Measurements from ENCODE around the gene GGPS1. TPM values are rescaled to one million over a fixed set of nuclear protein-coding genes. Genes with fewer than 3 reads are reported as not detected.

GGPS1 gene
- total and polyA plus RNA-seq, 11 donors, result 16.4 to 40.2 (median 29.7) TPM

- Histone ChIP-seq H3K4me3 (no peak overlapping the region), H3K27ac (peak overlapping the region in 1 of 12 donors; percentile 40), H3K36me3 (no peaks in the 10 kb centered on the region), H3K4me1 (peaks cover 0 to 42% (median 14%) of the 10 kb centered on the region in 12 donors), H3K27me3 (no peaks in the 10 kb centered on the region), H3K9me3 (peaks cover 0 to 15% (median 0%) of the 10 kb centered on the region in 12 donors)
- DNase-seq (no peak), ATAC-seq (no peak)
- no peak for TF ChIP-seq POLR2A (IDR thresholded peaks at IDR 0.05)
- TF ChIP-seq, protein P1, sequence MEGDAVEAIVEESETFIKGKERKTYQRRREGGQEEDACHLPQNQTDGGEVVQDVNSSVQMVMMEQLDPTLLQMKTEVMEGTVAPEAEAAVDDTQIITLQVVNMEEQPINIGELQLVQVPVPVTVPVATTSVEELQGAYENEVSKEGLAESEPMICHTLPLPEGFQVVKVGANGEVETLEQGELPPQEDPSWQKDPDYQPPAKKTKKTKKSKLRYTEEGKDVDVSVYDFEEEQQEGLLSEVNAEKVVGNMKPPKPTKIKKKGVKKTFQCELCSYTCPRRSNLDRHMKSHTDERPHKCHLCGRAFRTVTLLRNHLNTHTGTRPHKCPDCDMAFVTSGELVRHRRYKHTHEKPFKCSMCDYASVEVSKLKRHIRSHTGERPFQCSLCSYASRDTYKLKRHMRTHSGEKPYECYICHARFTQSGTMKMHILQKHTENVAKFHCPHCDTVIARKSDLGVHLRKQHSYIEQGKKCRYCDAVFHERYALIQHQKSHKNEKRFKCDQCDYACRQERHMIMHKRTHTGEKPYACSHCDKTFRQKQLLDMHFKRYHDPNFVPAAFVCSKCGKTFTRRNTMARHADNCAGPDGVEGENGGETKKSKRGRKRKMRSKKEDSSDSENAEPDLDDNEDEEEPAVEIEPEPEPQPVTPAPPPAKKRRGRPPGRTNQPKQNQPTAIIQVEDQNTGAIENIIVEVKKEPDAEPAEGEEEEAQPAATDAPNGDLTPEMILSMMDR (IDR thresholded peaks at IDR 0.05), result no peak
- intact Hi-C loops (cut with DNase I), result no loop called here
- WGBS, 4 donors, result 93 to 96% (median 94%) methylated on average over 1 of the region's 1 CpG
Measured at GRCh38 chr1:235296729-235297128, 31.6 kb upstream of the GGPS1 start.

- WGBS, 4 donors, result 70 to 78% (median 75%) methylated on average over 3 of the region's 3 CpGs
- peak overlapping the region in 1 of 12 donors; percentile 40 for H3K27ac ChIP-seq
- no peak overlapping the region for H3K4me3 ChIP-seq
- intact Hi-C loops (cut with DNase I), result no loop called here
- DNase-seq, result no peak
- no peak for ATAC-seq
- H3K9me3 ChIP-seq, result peaks cover 0 to 15% (median 0%) of the 10 kb centered on the region in 12 donors
- H3K4me1 ChIP-seq, result peaks cover 0 to 36% (median 12%) of the 10 kb centered on the region in 12 donors
- H3K27me3 ChIP-seq, result no peaks in the 10 kb centered on the region
- H3K36me3 ChIP-seq, result no peaks in the 10 kb centered on the region
- TF ChIP-seq POLR2A (IDR thresholded peaks at IDR 0.05), result no peak
- TF ChIP-seq, protein P1 (IDR thresholded peaks at IDR 0.05), result no peak
Measured at GRCh38 chr1:235297579-235297978, 30.8 kb upstream of the GGPS1 start.

- 58 to 62% (median 59%) methylated on average over 2 of the region's 2 CpGs for WGBS, 4 donors
- Histone ChIP-seq H3K4me1 (peaks cover 0 to 30% (median 13%) of the 10 kb centered on the region in 12 donors), H3K4me3 (no peak overlapping the region), H3K27me3 (no peaks in the 10 kb centered on the region), H3K9me3 (peaks cover 0 to 15% (median 0%) of the 10 kb centered on the region in 12 donors), H3K27ac (no peak overlapping the region), H3K36me3 (no peaks in the 10 kb centered on the region)
- ATAC-seq (no peak), DNase-seq (no peak)
- TF ChIP-seq, protein P1 (IDR thresholded peaks at IDR 0.05), result no peak
- no peak for TF ChIP-seq POLR2A (IDR thresholded peaks at IDR 0.05)
- intact Hi-C loops (cut with DNase I), result no loop called here
Measured at GRCh38 chr1:235298758-235299157, 29.6 kb upstream of the GGPS1 start.

- intact Hi-C loops (cut with DNase I), result no loop called here
- H3K27ac ChIP-seq, result no peak overlapping the region
- H3K4me3 ChIP-seq, result no peak overlapping the region
- peaks cover 0 to 33% (median 11%) of the 10 kb centered on the region in 12 donors for H3K4me1 ChIP-seq
- H3K9me3 ChIP-seq, result peaks cover 0 to 15% (median 0%) of the 10 kb centered on the region in 12 donors
- no peak for TF ChIP-seq POLR2A (IDR thresholded peaks at IDR 0.05)
- TF ChIP-seq, protein P1 (IDR thresholded peaks at IDR 0.05), result no peak
- no peaks in the 10 kb centered on the region for H3K27me3 ChIP-seq
- H3K36me3 ChIP-seq, result no peaks in the 10 kb centered on the region
- WGBS, 4 donors, result 81 to 85% (median 84%) methylated on average over 10 of the region's 10 CpGs
- DNase-seq (no peak), ATAC-seq (no peak)
Measured at GRCh38 chr1:235299169-235299858, 29.1 kb upstream of the GGPS1 start.

Data from heart left ventricle (tissue), 16 donors.